Caco-2 (cell line): Measurements from ENCODE around the gene NLRP6. TPM values are rescaled to one million over a fixed set of nuclear protein-coding genes. Genes with fewer than 3 reads are reported as not detected.

Source experiments
- BruUV-seq: library from RNA; stranded (reverse); fragments of 400-500 nt; replicated peaks from 2 replicates; lab custom pipeline; 2021; lab: Mats Ljungman, UMichigan
- CTCF ChIA-PET: fragments of 300-600 bp; sonication (Branson Sonifier 250); formaldehyde crosslinking; loops from one replicate; lab custom pipeline; 2022; ENCODE audit warnings: antibody characterized with exemption; lab: Charles Lee
- POLR2A ChIA-PET: fragments of 300-600 bp; sonication (Branson Sonifier 250); formaldehyde crosslinking; loops from one replicate; lab custom pipeline; 2022; ENCODE audit warnings: antibody characterized with exemption; lab: Charles Lee
- DNase-seq, 2 experiments: peaks; one replicate each; pipeline versions ENCODE4 v3.0.0 to v3.0.0-alpha.2; 2020 to 2022
- H3K27me3 ChIP-seq: replicated peaks from 2 replicates; pipeline ENCODE4 v1.6.0; 2011; ENCODE audit warnings: low read length; ENCODE audit not compliant: control insufficient read depth, insufficient read depth
- H3K36me3 ChIP-seq: 2 replicates; pipeline ENCODE4 v1.5.1; 2011; ENCODE audit warnings: low read length; ENCODE audit not compliant: control insufficient read depth, insufficient read depth
- H3K4me1 ChIP-seq: fragments of 250-450 bp; sonication (Bioruptor Pico); 2 replicates; pipeline ENCODE4 v1.5.1; 2020; ENCODE audit warnings: mild to moderate bottlenecking
- H3K4me3 ChIP-seq: 2 replicates; pipeline ENCODE4 v1.5.1; 2011; ENCODE audit warnings: low read depth, mild to moderate bottlenecking, control low read depth, low read length
- H3K9me3 ChIP-seq: fragments of 250-450 bp; sonication (Bioruptor Pico); 2 replicates; pipeline ENCODE4 v1.5.1; 2020; ENCODE audit warnings: mild to moderate bottlenecking, moderate library complexity
- H3K27ac Mint-ChIP-seq: one replicate; pipeline ENCODE4 v1.8.0; 2022; ENCODE audit warnings: mixed read lengths; ENCODE audit not compliant: unreplicated experiment
- H3K27me3 Mint-ChIP-seq: one replicate; pipeline ENCODE4 v1.8.0; 2022; ENCODE audit warnings: mixed read lengths; ENCODE audit not compliant: insufficient read depth, unreplicated experiment
- H3K36me3 Mint-ChIP-seq: one replicate; pipeline ENCODE4 v1.8.0; 2022; ENCODE audit warnings: mild to moderate bottlenecking, mixed read lengths; ENCODE audit not compliant: insufficient read depth, unreplicated experiment
- H3K4me1 Mint-ChIP-seq: one replicate; pipeline ENCODE4 v1.8.0; 2022; ENCODE audit warnings: low read depth, mixed read lengths; ENCODE audit not compliant: unreplicated experiment
- H3K4me3 Mint-ChIP-seq: one replicate; pipeline ENCODE4 v1.8.0; 2022; ENCODE audit warnings: mild to moderate bottlenecking, moderate library complexity, mixed read lengths; ENCODE audit not compliant: unreplicated experiment
- H3K9me3 Mint-ChIP-seq: one replicate; pipeline ENCODE4 v1.8.0; 2022; ENCODE audit warnings: mixed read lengths; ENCODE audit not compliant: unreplicated experiment
- intact Hi-C: fragments of 100-400 bp; cut with micrococcal nuclease; formaldehyde crosslinking; loops from one replicate; pipeline ENCODE4 v1.10.0; 2022; ENCODE audit not compliant: unreplicated experiment
- total RNA-seq: library from RNA; stranded (reverse); gene quantifications from 2 replicates; pipeline ENCODE4 v1.2.3, GENCODE V29; 2022
- TF ChIP-seq, protein P1 (sequence below), 2 experiments: fragments of 200-600 bp in 1 of 2; IDR thresholded peaks; 1 replicate in 1 of 2; 2 replicates in 1 of 2; pipeline versions ENCODE4 v1.5.1 to v1.8.0; 2011 to 2022; ENCODE audit warnings: antibody characterized with exemption in 1 of 2, control low read depth in 1 of 2, inconsistent platforms in 1 of 2, low read depth in 1 of 2, low read length in 1 of 2, mild to moderate bottlenecking in 1 of 2, moderate library complexity in 1 of 2; ENCODE audit not compliant: insufficient read depth in 1 of 2, severe bottlenecking in 1 of 2, unreplicated experiment in 1 of 2

NLRP6 gene
- total RNA-seq, 1 experiment from 2014 or later, result not detected

DNA sequence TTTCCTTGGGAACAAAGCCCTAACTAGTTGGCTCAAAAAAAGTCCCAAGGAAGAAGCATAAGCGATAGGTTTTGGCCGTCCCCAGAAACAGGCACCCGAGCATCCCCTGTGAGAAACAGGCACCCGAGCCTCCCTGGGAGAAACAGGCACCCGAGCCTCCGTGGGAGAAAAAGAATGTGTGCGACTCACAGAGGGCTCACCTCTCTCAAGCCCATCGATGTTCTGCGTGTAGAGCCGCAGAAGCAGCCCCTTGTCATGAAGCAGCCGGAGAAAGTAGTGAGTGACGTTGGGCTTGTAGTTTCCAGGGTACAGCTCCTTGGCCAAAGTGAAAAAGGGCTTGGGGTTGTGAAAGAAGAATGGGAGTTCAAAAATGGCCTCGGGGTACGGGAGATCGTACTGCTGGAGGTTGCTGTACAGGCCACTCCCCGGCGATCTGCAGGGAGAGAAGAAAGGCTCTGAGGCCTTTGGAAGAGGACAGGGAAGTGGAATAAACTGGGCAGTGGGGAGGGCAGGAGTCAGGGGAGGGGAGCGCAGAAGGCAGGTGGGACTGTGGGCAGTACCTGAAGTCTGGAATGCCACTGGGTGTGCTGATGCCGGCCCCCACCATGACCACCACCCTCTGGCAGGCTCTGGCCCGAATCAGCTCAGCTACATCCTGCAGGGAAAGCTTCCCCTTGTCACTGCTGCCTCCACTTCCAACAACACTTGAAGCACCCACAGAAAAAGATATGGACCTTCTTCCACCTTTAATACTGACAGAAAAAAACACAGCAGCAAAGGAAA, 45.2 kb upstream of the NLRP6 start:
- no peak overlapping the region for H3K27ac Mint-ChIP-seq
- no TSS peak for BruUV-seq
- no peaks in the 10 kb centered on the region for H3K36me3 ChIP-seq
- ChIA-PET POLR2A (no interaction called here), CTCF (interaction anchor here (1.0 kb wide), 1 partner anchor 26 kb away, joined by 3 read pairs; the partner anchor contains the start of genes BET1L and RIC8A)
- peaks cover 10% of the 10 kb centered on the region for H3K36me3 Mint-ChIP-seq
- H3K27me3 ChIP-seq, result no peaks in the 10 kb centered on the region
- no peak overlapping the region for H3K4me3 ChIP-seq
- DNase-seq, result no peak
- no peaks in the 10 kb centered on the region for H3K9me3 ChIP-seq
- H3K4me1 Mint-ChIP-seq, result no peaks in the 10 kb centered on the region
- no peaks in the 10 kb centered on the region for H3K27me3 Mint-ChIP-seq
- H3K4me3 Mint-ChIP-seq, result no peak overlapping the region
- H3K4me1 ChIP-seq, result peaks cover 3% of the 10 kb centered on the region; the same call in 1 of the 2 replicates
- intact Hi-C loops, result no loop called here
- H3K9me3 Mint-ChIP-seq, result no peaks in the 10 kb centered on the region
- TF ChIP-seq, protein P1, sequence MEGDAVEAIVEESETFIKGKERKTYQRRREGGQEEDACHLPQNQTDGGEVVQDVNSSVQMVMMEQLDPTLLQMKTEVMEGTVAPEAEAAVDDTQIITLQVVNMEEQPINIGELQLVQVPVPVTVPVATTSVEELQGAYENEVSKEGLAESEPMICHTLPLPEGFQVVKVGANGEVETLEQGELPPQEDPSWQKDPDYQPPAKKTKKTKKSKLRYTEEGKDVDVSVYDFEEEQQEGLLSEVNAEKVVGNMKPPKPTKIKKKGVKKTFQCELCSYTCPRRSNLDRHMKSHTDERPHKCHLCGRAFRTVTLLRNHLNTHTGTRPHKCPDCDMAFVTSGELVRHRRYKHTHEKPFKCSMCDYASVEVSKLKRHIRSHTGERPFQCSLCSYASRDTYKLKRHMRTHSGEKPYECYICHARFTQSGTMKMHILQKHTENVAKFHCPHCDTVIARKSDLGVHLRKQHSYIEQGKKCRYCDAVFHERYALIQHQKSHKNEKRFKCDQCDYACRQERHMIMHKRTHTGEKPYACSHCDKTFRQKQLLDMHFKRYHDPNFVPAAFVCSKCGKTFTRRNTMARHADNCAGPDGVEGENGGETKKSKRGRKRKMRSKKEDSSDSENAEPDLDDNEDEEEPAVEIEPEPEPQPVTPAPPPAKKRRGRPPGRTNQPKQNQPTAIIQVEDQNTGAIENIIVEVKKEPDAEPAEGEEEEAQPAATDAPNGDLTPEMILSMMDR (IDR thresholded peaks at IDR 0.05; ENCODE audit: insufficient read depth in 1 of 2, low read depth in 1 of 2, low read length in 1 of 2, severe bottlenecking in 1 of 2, unreplicated experiment in 1 of 2), result no peak

DNA sequence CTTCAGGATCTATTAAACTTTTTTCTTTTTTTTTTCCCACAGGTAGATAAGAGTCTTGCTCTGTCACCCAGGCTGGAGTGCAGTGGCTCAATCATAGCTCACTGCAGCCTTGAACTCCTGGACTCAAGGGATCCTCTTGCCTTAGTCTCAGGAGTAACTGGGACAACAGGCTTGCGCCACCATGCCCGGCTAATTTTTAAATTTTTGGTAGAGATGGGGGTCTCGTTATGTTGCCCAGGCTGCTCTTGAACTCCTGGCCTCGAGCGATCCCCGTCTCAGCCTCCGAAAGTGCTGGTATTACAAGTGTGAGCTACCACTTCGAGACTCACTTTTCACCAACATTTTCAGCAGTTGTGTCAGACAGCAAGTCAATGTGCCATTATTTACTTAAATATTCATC, 43.0 kb upstream of the NLRP6 start:
- Mint-ChIP-seq H3K27ac (peak overlapping the region; percentile 89), H3K4me1 (no peaks in the 10 kb centered on the region), H3K4me3 (peak overlapping the region; percentile 81), H3K9me3 (no peaks in the 10 kb centered on the region), H3K36me3 (peaks cover 29% of the 10 kb centered on the region), H3K27me3 (no peaks in the 10 kb centered on the region)
- Histone ChIP-seq H3K36me3 (no peaks in the 10 kb centered on the region), H3K4me3 (peak overlapping the region; percentile 87), H3K9me3 (no peaks in the 10 kb centered on the region), H3K27me3 (no peaks in the 10 kb centered on the region), H3K4me1 (peaks cover 8% of the 10 kb centered on the region; the same call in 1 of the 2 replicates)
- ChIA-PET CTCF (no interaction called here), POLR2A (interaction anchor here (1.0 kb wide), 1 partner anchor 28 kb away, joined by 6 read pairs; the partner anchor contains the start of genes BET1L and RIC8A)
- TF ChIP-seq, protein P1 (IDR thresholded peaks at IDR 0.05; ENCODE audit: insufficient read depth in 1 of 2, low read depth in 1 of 2, low read length in 1 of 2, severe bottlenecking in 1 of 2, unreplicated experiment in 1 of 2), result no peak
- BruUV-seq, result TSS peak; percentile 64
- intact Hi-C loops, result no loop called here
- DNase-seq, result no peak

DNA sequence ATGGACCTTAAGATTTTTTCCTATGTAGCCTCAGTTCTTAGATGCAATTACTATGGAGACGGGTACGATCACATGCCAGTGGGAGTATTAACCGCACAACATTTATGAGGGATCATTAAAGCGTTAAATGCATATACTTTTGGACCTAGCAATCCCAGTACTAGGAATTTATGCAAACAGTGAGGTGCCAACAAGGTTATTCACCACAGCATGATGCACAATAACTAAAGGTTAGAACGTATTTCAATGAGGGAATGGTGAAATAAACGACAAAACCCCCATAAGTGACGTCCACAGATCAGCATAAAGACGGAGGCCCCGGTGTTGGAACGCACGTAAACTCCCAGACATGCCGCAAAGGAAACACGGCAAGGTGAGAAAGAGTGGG, 42.6 kb upstream of the NLRP6 start:
- intact Hi-C loops, result no loop called here
- H3K4me3 ChIP-seq, result peak overlapping the region; percentile 87
- H3K4me1 ChIP-seq, result peaks cover 8% of the 10 kb centered on the region; the same call in 1 of the 2 replicates
- peaks cover 34% of the 10 kb centered on the region for H3K36me3 Mint-ChIP-seq
- H3K4me3 Mint-ChIP-seq, result peak overlapping the region; percentile 81
- POLR2A ChIA-PET, result interaction anchor here (1.0 kb wide), 1 partner anchor 28 kb away, joined by 6 read pairs; the partner anchor contains the start of genes BET1L and RIC8A
- TF ChIP-seq, protein P1 (IDR thresholded peaks at IDR 0.05; ENCODE audit: insufficient read depth in 1 of 2, low read depth in 1 of 2, low read length in 1 of 2, severe bottlenecking in 1 of 2, unreplicated experiment in 1 of 2), result no peak
- H3K27ac Mint-ChIP-seq, result peak overlapping the region; percentile 89
- no peaks in the 10 kb centered on the region for H3K9me3 ChIP-seq
- BruUV-seq, result no TSS peak
- no peaks in the 10 kb centered on the region for H3K27me3 ChIP-seq
- no peak for DNase-seq
- no peaks in the 10 kb centered on the region for H3K27me3 Mint-ChIP-seq
- CTCF ChIA-PET, result no interaction called here
- H3K9me3 Mint-ChIP-seq, result no peaks in the 10 kb centered on the region
- H3K36me3 ChIP-seq, result no peaks in the 10 kb centered on the region
- H3K4me1 Mint-ChIP-seq, result no peaks in the 10 kb centered on the region
